ENCODE data around the gene CD40LG. TPM values are rescaled to one million over a fixed set of nuclear protein-coding genes. Genes with fewer than 3 reads are reported as not detected.

CD40LG gene
- total RNA-seq, 1 donor, result not detected

DNA sequence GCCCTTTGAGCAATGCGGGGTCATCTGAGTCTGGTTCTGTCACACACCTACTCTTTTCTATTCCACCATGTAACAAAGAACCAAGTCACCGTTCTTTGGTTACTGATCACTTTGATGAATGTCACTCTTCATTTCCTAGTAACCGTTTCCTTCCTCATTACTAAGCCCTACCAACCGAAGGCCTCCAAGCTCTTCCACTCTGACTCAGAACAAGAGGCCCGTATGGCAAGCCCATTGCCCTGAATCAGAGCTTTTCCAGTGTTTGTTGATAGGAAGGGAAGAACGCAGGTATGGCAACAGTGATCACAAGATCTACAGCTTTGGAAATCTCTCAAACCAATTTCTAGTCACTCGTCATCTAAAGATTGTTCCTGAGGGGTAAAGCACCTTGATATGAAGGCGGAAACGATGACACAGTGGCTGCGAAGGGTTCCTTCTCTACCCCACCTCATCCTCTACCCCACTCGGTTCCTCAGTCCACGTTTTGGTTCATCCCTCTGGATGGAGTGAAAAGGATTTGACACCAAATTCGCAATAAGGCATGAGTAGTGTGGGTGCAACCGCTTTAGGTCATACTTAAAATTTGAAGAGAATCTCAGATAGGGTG is 28.0 kb upstream of the CD40LG start:
- DNase-seq (ENCODE audit: low read depth), result no peak
- TF ChIP-seq, protein P1, sequence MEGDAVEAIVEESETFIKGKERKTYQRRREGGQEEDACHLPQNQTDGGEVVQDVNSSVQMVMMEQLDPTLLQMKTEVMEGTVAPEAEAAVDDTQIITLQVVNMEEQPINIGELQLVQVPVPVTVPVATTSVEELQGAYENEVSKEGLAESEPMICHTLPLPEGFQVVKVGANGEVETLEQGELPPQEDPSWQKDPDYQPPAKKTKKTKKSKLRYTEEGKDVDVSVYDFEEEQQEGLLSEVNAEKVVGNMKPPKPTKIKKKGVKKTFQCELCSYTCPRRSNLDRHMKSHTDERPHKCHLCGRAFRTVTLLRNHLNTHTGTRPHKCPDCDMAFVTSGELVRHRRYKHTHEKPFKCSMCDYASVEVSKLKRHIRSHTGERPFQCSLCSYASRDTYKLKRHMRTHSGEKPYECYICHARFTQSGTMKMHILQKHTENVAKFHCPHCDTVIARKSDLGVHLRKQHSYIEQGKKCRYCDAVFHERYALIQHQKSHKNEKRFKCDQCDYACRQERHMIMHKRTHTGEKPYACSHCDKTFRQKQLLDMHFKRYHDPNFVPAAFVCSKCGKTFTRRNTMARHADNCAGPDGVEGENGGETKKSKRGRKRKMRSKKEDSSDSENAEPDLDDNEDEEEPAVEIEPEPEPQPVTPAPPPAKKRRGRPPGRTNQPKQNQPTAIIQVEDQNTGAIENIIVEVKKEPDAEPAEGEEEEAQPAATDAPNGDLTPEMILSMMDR (IDR thresholded peaks at IDR 0.05; ENCODE audit: insufficient read depth, low read depth, low read length), result no peak
- H3K4me3 ChIP-seq (ENCODE audit: low read depth, low read length), result no peak overlapping the region

DNA sequence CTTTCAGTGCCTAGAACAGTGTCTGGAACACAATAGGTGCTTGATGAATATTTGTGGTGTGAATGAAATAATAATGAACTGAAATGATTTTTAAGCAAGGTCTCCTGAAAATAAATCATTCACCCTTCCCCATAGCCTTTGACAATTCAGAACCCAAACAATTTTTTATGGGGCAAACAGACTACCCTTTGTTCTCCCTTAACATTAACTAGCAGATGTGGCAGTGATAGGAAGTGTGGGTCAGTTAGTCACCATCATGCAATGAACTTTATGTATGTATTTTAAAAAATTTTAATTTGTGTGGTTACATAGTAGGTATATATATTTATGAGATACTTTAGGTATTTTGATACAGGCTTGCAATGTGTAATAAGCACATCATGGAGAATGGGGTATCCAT is 27.2 kb upstream of the CD40LG start:
- no peak overlapping the region for H3K4me3 ChIP-seq (ENCODE audit: low read depth, low read length)
- TF ChIP-seq, protein P1 (IDR thresholded peaks at IDR 0.05; ENCODE audit: insufficient read depth, low read depth, low read length), result no peak
- no peak for DNase-seq (ENCODE audit: low read depth)

DNA sequence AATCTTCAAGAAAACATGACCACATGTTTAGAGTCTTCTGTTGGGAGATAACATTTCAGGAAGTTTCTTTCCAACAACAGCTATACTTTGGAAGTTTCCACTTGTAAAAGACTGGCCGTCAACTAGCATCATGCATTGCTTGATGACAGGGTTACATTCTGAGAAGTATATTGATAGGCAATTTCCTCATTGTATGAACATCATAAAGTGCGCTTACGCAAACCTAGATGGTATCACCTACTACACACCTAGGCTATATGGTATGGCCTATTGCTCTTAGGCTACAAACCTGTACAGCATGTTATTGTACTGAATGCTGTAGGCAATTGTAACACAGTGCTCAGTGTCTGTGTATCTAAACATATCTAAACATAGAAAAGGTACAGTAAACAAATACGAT is 25.4 kb upstream of the CD40LG start:
- TF ChIP-seq, protein P1 (IDR thresholded peaks at IDR 0.05; ENCODE audit: insufficient read depth, low read depth, low read length), result no peak
- no peak overlapping the region for H3K4me3 ChIP-seq (ENCODE audit: low read depth, low read length)
- no peak for DNase-seq (ENCODE audit: low read depth)

DNA sequence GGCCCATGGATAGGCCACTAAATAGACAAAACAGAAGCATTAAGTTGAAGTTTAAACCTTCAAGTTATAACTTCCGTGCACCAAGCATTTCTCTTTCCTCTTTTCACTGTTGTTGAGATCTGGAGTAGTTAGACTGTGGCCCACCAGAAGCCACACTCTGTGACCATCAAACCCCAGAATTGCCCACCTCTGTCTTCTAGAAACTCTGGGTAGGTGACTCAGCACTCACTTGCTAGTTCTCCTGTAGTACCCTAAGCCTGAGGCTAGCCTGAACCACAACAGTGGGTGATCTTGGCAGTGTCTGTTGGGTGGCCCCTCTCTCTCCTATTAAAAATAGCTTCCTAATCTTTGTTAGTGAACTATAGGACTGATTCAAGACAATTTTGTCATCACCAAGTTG is 24.6 kb upstream of the CD40LG start:
- TF ChIP-seq, protein P1 (IDR thresholded peaks at IDR 0.05; ENCODE audit: insufficient read depth, low read depth, low read length), result no peak
- DNase-seq (ENCODE audit: low read depth), result no peak
- H3K4me3 ChIP-seq (ENCODE audit: low read depth, low read length), result no peak overlapping the region

DNA sequence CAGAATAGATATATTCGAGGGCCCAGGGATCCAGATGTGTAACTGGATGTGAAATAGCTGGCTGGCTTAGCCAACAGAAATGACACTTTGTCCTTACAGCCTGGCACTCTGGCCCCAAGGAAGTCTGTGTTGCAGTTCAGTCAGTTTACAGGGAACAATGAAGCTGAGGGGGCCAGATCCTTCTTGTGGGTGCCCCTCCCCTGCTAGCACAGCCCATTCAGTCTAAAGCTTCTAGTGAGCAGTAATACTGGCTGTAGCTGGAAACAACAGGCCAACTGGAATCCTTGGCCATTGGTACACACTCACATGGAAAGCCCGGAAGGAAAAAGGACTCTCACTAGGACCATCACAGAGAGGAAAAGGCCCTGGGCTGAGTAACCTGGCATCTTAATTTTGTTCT is 22.7 kb upstream of the CD40LG start:
- no peak for DNase-seq (ENCODE audit: low read depth)
- TF ChIP-seq, protein P1 (IDR thresholded peaks at IDR 0.05; ENCODE audit: insufficient read depth, low read depth, low read length), result no peak
- H3K4me3 ChIP-seq (ENCODE audit: low read depth, low read length), result no peak overlapping the region

DNA sequence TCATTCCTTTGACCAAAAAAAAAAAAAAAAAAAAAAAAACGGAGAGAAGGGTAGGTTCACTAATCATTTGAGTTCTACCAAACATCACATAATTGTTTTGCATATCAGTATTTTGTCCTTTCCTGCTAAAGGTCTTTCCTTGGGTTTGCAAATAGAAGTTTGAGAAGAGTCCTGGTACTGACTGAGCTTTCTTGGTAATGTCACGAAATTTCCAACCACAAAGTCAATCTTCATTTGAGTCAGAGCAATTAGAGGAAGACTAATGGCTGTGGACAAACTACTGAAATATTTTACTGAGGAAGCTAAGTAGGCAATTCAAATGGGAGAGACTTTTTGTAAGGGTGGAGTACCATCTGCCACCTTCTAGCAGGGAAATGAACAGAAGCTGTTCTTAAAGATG is 21.7 kb upstream of the CD40LG start:
- H3K4me3 ChIP-seq (ENCODE audit: low read depth, low read length), result no peak overlapping the region
- no peak for DNase-seq (ENCODE audit: low read depth)
- TF ChIP-seq, protein P1 (IDR thresholded peaks at IDR 0.05; ENCODE audit: insufficient read depth, low read depth, low read length), result no peak

DNA sequence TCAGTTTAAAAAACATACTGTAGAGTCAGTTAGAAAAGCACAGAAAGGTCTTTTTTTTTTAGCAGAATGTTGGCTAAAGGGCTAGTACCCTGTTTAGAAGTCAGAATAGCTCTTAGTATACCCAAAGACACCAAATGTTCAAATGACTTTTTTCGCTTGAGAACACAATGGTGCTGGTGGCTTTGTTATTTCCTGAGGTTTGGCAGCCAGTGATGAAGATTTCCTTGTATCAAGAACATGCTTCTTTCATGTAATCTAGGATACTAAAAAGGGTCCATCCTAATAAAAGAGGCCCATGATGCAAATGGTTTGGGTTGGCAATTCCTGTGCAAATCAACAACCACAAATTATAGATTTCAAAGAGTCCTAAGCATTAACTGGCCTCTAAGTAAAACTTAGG is 21.1 kb upstream of the CD40LG start:
- DNase-seq (ENCODE audit: low read depth), result no peak

More for the DNA sequence above, 21.1 kb upstream of the CD40LG start:
- TF ChIP-seq, protein P1 (IDR thresholded peaks at IDR 0.05; ENCODE audit: insufficient read depth, low read depth, low read length), result no peak
- no peak overlapping the region for H3K4me3 ChIP-seq (ENCODE audit: low read depth, low read length)

Measured in fibroblast of villous mesenchyme (primary cell).